Measurements from ENCODE around the gene NRAP. TPM values are rescaled to one million over a fixed set of nuclear protein-coding genes. Genes with fewer than 3 reads are reported as not detected.
"Not testable (repeated sequence)": the region's sequence is repeated elsewhere in the genome, so short reads cannot be mapped to it uniquely, and the experiment has no call there.

The NRAP gene
- total RNA-seq, 1 donor from 2014 or later = not detected

GRCh38 chr10:113657544-113657943, 6.3 kb downstream of the NRAP start:
- intact Hi-C loops (cut with DNase I) = no loop called here
- ATAC-seq (no peak), DNase-seq (no peak)
- Histone ChIP-seq H3K4me3 (no peak overlapping the region), H3K36me3 (no peaks in the 10 kb centered on the region), H3K9me3 (no peaks in the 10 kb centered on the region), H3K27me3 (ENCODE audit: low read depth) (no peaks in the 10 kb centered on the region), H3K4me1 (no peaks in the 10 kb centered on the region), H3K27ac (no peak overlapping the region)
- TF ChIP-seq CTCF (IDR thresholded peaks at IDR 0.05) = no peak

GRCh38 chr10:113656896-113657295, 6.9 kb downstream of the NRAP start:
- Histone ChIP-seq H3K9me3 (no peaks in the 10 kb centered on the region), H3K36me3 (no peaks in the 10 kb centered on the region), H3K4me3 (no peak overlapping the region), H3K4me1 (no peaks in the 10 kb centered on the region), H3K27me3 (ENCODE audit: low read depth) (no peaks in the 10 kb centered on the region), H3K27ac (no peak overlapping the region)
- no peak for ATAC-seq
- TF ChIP-seq CTCF (IDR thresholded peaks at IDR 0.05) = no peak
- intact Hi-C loops (cut with DNase I) = no loop called here
- no peak for DNase-seq

GRCh38 chr10:113652456-113652855, 11.4 kb downstream of the NRAP start:
- intact Hi-C loops (cut with DNase I); ATAC-seq; H3K4me3 ChIP-seq; H3K36me3 ChIP-seq; H3K27me3 ChIP-seq (ENCODE audit: low read depth); H3K27ac ChIP-seq; H3K9me3 ChIP-seq; DNase-seq; H3K4me1 ChIP-seq: not testable (repeated sequence)

- no peak for DNase-seq
- no peak for ATAC-seq
- H3K27me3 ChIP-seq (ENCODE audit: low read depth) = no peaks in the 10 kb centered on the region
- no peak overlapping the region for H3K4me3 ChIP-seq
- TF ChIP-seq CTCF (IDR thresholded peaks at IDR 0.05) = no peak
- H3K27ac ChIP-seq = no peak overlapping the region
- intact Hi-C loops (cut with DNase I) = no loop called here
- H3K9me3 ChIP-seq = no peaks in the 10 kb centered on the region
- no peaks in the 10 kb centered on the region for H3K36me3 ChIP-seq
- no peaks in the 10 kb centered on the region for H3K4me1 ChIP-seq
These were observed 11.9 kb downstream of the NRAP start for GRCh38 chr10:113651898-113652297.

- TF ChIP-seq CTCF (IDR thresholded peaks at IDR 0.05) = no peak
- DNase-seq = no peak
- Histone ChIP-seq H3K9me3 (no peaks in the 10 kb centered on the region), H3K4me1 (no peaks in the 10 kb centered on the region), H3K4me3 (no peak overlapping the region), H3K36me3 (no peaks in the 10 kb centered on the region), H3K27me3 (ENCODE audit: low read depth) (no peaks in the 10 kb centered on the region), H3K27ac (no peak overlapping the region)
- intact Hi-C loops (cut with DNase I) = no loop called here
- no peak for ATAC-seq
These were observed 12.8 kb downstream of the NRAP start for GRCh38 chr10:113651021-113651420.

GRCh38 chr10:113650172-113650571, 13.7 kb downstream of the NRAP start:
- Histone ChIP-seq H3K27ac (no peak overlapping the region), H3K9me3 (no peaks in the 10 kb centered on the region), H3K27me3 (ENCODE audit: low read depth) (no peaks in the 10 kb centered on the region), H3K36me3 (no peaks in the 10 kb centered on the region), H3K4me1 (no peaks in the 10 kb centered on the region), H3K4me3 (no peak overlapping the region)
- intact Hi-C loops (cut with DNase I) = no loop called here
- DNase-seq (no peak), ATAC-seq (no peak)
- TF ChIP-seq CTCF (IDR thresholded peaks at IDR 0.05) = no peak
